HL-60 (cell line): ENCODE data around the gene ACSF3.

Experiments
- DNase-seq, 2 experiments: peaks; one replicate each; pipeline ENCODE4 v3.0.0-alpha.2; 2010 to 2020; ENCODE audit warnings: low read depth in 1 of 2, low spot score in 1 of 2
- H3K27ac ChIP-seq: fragments of 250-450 bp; sonication (Bioruptor Pico); replicated peaks from 2 replicates; pipeline ENCODE4 v1.5.1; 2020; ENCODE audit warnings: mild to moderate bottlenecking, moderate library complexity
- H3K27me3 ChIP-seq: fragments of 250-450 bp; sonication (Bioruptor Pico); 2 replicates; pipeline ENCODE4 v1.5.1; 2021; ENCODE audit warnings: mild to moderate bottlenecking, moderate library complexity; ENCODE audit not compliant: insufficient read depth, poor library complexity, severe bottlenecking
- H3K4me3 ChIP-seq: replicated peaks from 2 replicates; pipeline ENCODE4 v1.5.1; 2011; ENCODE audit warnings: mild to moderate bottlenecking, control low read depth, low read length; ENCODE audit not compliant: insufficient read depth
- GABPA ChIP-seq: IDR thresholded peaks from 2 replicates; pipeline ENCODE4 v1.6.1; 2012; ENCODE audit warnings: low read depth
- POLR2AphosphoS5 ChIP-seq: IDR thresholded peaks from 2 replicates; pipeline ENCODE4 v1.6.1; 2012; ENCODE audit warnings: low read depth
- SPI1 ChIP-seq: IDR thresholded peaks from 2 replicates; pipeline ENCODE4 v1.6.1; 2012; ENCODE audit warnings: low read depth, mild to moderate bottlenecking, borderline replicate concordance
- TF ChIP-seq, protein P1 (sequence below): IDR thresholded peaks from one replicate; pipeline ENCODE4 v1.5.1; 2011; ENCODE audit warnings: low read length, control low read depth, inconsistent platforms; ENCODE audit not compliant: insufficient read depth
- TF ChIP-seq, protein P2 (sequence below): IDR thresholded peaks from 2 replicates; pipeline ENCODE4 v1.6.1; 2012; ENCODE audit warnings: low read depth; ENCODE audit not compliant: insufficient replicate concordance

ACSF3 gene

DNA sequence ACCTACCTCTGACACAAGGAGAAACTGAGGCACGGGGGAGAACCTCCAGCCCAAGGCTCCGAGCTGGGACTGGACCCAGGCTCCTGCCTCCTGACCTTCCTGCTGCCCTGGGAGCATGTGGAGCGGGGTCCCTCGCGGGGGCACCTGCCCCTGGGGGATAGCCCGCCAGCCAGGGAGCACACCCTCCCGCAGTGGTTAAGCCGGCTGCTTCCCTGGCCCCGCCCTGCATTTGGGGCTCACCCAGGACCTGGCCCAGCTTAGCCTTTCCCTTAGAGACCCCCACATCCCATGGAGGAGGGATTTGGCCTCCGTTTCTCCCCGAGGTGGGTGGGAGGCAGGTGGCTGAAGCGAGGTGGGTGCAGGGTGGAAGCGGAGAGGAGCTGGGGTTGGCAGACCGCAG lies 76.1 kb downstream of the ACSF3 start:
- no peaks in the 10 kb centered on the region for H3K27me3 ChIP-seq
- no peak for TF ChIP-seq GABPA
- no peak for DNase-seq
- no peak overlapping the region for H3K4me3 ChIP-seq
- no peak overlapping the region for H3K27ac ChIP-seq

DNA sequence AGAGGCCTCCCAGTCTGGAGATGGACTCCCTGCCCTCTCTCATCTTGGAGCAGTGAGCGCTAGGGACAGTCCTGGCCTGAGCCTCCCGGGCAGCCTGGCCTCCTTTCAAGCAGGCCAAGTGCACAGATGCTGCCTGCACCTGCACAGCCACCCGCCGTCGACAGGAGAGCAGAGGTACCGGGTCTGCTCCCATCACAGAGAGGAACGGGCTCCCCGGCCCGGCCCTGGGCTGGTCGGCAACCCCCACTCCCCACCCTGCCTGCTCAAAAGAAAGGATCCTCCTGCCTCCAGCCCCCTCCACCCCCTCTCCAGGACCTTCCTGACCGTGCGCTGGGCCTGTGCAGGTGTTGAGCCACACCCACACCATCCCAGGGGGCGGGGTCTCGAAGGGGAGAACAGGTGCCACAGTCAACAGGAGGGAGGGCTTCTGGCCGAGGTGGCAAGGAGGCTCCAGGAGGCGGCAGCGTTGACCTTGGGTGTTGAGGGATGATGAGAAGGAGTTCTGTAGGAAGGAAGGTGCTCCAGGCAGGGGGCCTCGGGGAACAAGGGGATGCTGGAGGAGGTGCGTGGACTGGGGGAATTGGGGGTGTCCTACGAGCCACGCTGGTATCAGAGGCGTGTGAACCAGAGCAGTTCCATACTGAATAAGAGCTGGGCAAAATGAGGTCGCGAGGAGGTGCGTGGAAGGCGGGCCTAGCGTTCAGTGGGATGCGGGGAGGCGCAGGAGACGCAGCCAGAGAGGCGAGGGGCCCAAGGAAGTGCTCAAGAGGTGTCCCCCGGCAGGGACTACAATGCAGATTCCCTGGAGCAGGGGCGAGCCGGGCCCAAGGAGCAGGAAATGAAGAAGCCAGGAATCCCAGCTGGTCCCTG lies 76.9 kb downstream of the ACSF3 start:
- Histone ChIP-seq H3K27ac (no peak overlapping the region), H3K27me3 (no peaks in the 10 kb centered on the region), H3K4me3 (peak overlapping the region; percentile 15)
- no peak for DNase-seq
- TF ChIP-seq, protein P1, sequence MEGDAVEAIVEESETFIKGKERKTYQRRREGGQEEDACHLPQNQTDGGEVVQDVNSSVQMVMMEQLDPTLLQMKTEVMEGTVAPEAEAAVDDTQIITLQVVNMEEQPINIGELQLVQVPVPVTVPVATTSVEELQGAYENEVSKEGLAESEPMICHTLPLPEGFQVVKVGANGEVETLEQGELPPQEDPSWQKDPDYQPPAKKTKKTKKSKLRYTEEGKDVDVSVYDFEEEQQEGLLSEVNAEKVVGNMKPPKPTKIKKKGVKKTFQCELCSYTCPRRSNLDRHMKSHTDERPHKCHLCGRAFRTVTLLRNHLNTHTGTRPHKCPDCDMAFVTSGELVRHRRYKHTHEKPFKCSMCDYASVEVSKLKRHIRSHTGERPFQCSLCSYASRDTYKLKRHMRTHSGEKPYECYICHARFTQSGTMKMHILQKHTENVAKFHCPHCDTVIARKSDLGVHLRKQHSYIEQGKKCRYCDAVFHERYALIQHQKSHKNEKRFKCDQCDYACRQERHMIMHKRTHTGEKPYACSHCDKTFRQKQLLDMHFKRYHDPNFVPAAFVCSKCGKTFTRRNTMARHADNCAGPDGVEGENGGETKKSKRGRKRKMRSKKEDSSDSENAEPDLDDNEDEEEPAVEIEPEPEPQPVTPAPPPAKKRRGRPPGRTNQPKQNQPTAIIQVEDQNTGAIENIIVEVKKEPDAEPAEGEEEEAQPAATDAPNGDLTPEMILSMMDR = no peak
- TF ChIP-seq GABPA = no peak
- TF ChIP-seq, protein P2, sequence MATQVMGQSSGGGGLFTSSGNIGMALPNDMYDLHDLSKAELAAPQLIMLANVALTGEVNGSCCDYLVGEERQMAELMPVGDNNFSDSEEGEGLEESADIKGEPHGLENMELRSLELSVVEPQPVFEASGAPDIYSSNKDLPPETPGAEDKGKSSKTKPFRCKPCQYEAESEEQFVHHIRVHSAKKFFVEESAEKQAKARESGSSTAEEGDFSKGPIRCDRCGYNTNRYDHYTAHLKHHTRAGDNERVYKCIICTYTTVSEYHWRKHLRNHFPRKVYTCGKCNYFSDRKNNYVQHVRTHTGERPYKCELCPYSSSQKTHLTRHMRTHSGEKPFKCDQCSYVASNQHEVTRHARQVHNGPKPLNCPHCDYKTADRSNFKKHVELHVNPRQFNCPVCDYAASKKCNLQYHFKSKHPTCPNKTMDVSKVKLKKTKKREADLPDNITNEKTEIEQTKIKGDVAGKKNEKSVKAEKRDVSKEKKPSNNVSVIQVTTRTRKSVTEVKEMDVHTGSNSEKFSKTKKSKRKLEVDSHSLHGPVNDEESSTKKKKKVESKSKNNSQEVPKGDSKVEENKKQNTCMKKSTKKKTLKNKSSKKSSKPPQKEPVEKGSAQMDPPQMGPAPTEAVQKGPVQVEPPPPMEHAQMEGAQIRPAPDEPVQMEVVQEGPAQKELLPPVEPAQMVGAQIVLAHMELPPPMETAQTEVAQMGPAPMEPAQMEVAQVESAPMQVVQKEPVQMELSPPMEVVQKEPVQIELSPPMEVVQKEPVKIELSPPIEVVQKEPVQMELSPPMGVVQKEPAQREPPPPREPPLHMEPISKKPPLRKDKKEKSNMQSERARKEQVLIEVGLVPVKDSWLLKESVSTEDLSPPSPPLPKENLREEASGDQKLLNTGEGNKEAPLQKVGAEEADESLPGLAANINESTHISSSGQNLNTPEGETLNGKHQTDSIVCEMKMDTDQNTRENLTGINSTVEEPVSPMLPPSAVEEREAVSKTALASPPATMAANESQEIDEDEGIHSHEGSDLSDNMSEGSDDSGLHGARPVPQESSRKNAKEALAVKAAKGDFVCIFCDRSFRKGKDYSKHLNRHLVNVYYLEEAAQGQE = no peak
- TF ChIP-seq POLR2AphosphoS5 = no peak
- no peak for TF ChIP-seq SPI1

DNA sequence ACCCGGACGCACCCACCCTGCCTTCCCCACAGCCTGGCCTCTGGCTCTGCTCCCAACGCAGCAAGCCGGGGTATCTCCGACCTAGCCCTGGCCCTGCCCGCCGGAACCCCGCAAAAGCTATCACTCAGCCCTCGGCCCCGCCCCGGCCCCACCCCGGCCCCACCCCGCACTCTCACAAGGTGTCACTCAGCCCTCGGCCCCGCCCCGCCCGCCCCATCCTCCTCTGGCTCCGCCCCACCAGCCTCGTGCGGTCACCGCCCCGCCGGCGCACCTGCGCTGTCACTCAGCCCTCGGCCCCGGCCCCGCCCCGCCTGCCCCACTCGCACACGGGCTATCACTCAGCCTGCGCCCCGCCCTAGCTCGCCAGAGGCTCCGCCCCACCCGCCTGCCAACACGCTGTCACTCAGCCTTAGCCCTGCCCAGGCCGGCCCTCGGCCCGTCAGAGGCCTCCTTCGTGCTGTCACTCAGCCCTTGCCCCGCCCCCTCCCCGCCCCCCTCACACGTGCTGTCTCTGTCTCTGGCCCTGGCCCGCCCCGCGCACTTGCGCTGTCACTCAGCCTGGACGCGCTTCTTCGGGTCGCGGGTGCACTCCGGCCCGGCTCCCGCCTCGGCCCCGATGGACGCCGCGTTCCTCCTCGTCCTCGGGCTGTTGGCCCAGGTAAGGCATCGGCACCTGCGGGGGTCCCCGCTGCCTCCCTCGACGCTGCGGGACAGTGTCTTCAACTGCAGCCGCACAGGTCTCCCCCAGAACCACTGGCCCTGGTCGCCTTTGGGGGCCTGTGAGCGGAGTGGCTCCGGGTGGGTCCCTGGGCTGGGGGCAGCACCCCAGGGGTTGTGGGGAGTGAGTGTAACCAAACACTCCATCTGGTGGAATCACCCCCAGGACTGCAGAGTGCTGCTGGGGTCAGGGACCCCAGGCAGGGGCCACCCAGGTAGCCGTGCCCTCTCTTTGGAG lies 77.8 kb downstream of the ACSF3 start, which contains the start of gene CDH15:
CDH15 (plus strand) TSS at position 533 of the 955 bp plus-strand sequence; CDS start at position 617, 84 bp downstream.
- TF ChIP-seq, protein P1 = no peak
- no peak for TF ChIP-seq GABPA
- TF ChIP-seq POLR2AphosphoS5 = no peak
- TF ChIP-seq, protein P2 = no peak
- TF ChIP-seq SPI1 = no peak
- peak; percentile 78 to 86 for DNase-seq
- H3K27ac ChIP-seq = no peak within 1 kb of the TSS
- no peaks in the 10 kb centered on the region for H3K27me3 ChIP-seq
- H3K4me3 ChIP-seq = peak within 1 kb of the TSS; percentile 15

DNA sequence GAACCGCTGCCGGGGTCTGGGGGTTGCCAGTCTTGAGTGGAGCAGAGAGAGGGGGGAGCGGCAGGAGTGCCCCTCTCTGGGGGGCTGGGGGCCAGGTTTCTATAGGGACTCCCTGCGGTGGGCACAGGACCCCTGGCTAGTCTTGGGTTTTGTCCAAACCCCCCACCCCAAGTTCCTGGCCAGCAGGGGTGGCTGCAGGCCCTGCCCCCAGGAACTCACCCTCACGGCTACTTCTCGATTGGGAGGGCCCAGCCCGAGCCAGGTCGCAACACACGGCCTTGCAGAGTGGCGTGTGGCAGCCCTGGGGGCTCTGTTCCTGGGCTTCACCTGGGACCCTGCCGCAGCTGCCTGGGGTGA lies 78.5 kb downstream of the ACSF3 start:
- no peak for DNase-seq
- TF ChIP-seq, protein P2 = no peak
- TF ChIP-seq, protein P1 = no peak
- TF ChIP-seq POLR2AphosphoS5 = no peak
- TF ChIP-seq SPI1 = no peak
- no peak for TF ChIP-seq GABPA
- H3K27ac ChIP-seq = no peak overlapping the region
- H3K27me3 ChIP-seq = no peaks in the 10 kb centered on the region
- no peak overlapping the region for H3K4me3 ChIP-seq
